Neural cell (in vitro differentiated cells): ENCODE measurements around the gene NQO1. TPM values are rescaled to one million over a fixed set of nuclear protein-coding genes. Genes with fewer than 3 reads are reported as not detected.

Source experiments
- H2AFZ ChIP-seq: fragments of 200-600, 300-800 bp; sonication (generic), shearing (Covaris generic); 2 replicates; pipeline ENCODE4 v1.6.0; 2014; ENCODE audit warnings: low read depth, mild to moderate bottlenecking, antibody characterized with exemption, low read length, moderate library complexity
- H3F3A ChIP-seq: fragments of 200-600 bp; shearing (Covaris generic); 2 replicates; pipeline ENCODE4 v1.6.1; 2016; ENCODE audit warnings: mild to moderate bottlenecking, moderate library complexity, mixed read lengths, antibody characterized with exemption, low read length; ENCODE audit not compliant: insufficient read depth, poor library complexity, severe bottlenecking
- H3K27ac ChIP-seq: fragments of 200-600, 300-800 bp; sonication (generic), shearing (Covaris generic); 2 replicates; pipeline ENCODE4 v1.5.1; 2014; ENCODE audit warnings: mild to moderate bottlenecking, low read length, moderate library complexity
- H3K27me3 ChIP-seq: fragments of 300-800, 200-600 bp; sonication (generic), shearing (Covaris generic); 2 replicates; pipeline ENCODE4 v1.6.0; 2014; ENCODE audit warnings: mild to moderate bottlenecking, low read depth, low read length, moderate library complexity; ENCODE audit not compliant: insufficient read depth
- H3K36me3 ChIP-seq: fragments of 300-800, 200-600 bp; sonication (generic), shearing (Covaris generic); 2 replicates; pipeline ENCODE4 v1.5.1; 2014; ENCODE audit warnings: mild to moderate bottlenecking, antibody characterized with exemption, low read length, moderate library complexity; ENCODE audit not compliant: insufficient read depth
- H3K4me2 ChIP-seq: fragments of 300-800, 200-600 bp; sonication (generic), shearing (Covaris generic); 2 replicates; pipeline ENCODE4 v1.6.0; 2014; ENCODE audit warnings: mild to moderate bottlenecking, low read length
- H3K4me3 ChIP-seq: fragments of 300-800, 200-600 bp; sonication (generic), shearing (Covaris generic); 2 replicates; pipeline ENCODE4 v1.5.1; 2014; ENCODE audit warnings: mild to moderate bottlenecking, low read length, moderate library complexity
- H3K79me2 ChIP-seq: fragments of 200-600 bp; shearing (Covaris generic); replicated peaks from 2 replicates; pipeline ENCODE4 v1.6.0; 2014; ENCODE audit warnings: mild to moderate bottlenecking, low read length, moderate library complexity; ENCODE audit not compliant: insufficient read depth
- H3K9ac ChIP-seq: fragments of 300-800, 200-600 bp; sonication (generic), shearing (Covaris generic); 2 replicates; pipeline ENCODE4 v1.6.1; 2016; ENCODE audit warnings: mild to moderate bottlenecking, low read length, mixed read lengths
- H3K9me2 ChIP-seq: fragments of 200-600 bp; shearing (Covaris generic); 2 replicates; pipeline ENCODE4 v1.6.1; 2016; ENCODE audit warnings: mild to moderate bottlenecking, low read length, mixed read lengths; ENCODE audit not compliant: insufficient read depth
- H3K9me3 ChIP-seq: fragments of 200-600, 300-800 bp; sonication (generic), shearing (Covaris generic); 2 replicates; pipeline ENCODE4 v1.6.1; 2016; ENCODE audit warnings: mild to moderate bottlenecking, mixed run types, low read length, moderate library complexity, mixed read lengths
- H4K20me1 ChIP-seq: fragments of 200-600 bp; shearing (Covaris generic); 2 replicates; pipeline ENCODE4 v1.6.1; 2016; ENCODE audit warnings: mild to moderate bottlenecking, mixed run types; ENCODE audit not compliant: insufficient read depth
- EP300 ChIP-seq: fragments of 450-650 bp; conservative IDR thresholded peaks from 2 replicates; pipeline ENCODE4 v1.6.1; 2014; ENCODE audit warnings: antibody characterized with exemption, mild to moderate bottlenecking, moderate library complexity; ENCODE audit not compliant: poor library complexity, severe bottlenecking
- EZH2 ChIP-seq: fragments of 200-600, 300-800 bp; shearing (Covaris generic), sonication (generic); IDR thresholded peaks from 2 replicates; pipeline ENCODE4 v1.6.1; 2014; ENCODE audit warnings: antibody characterized with exemption, low read length, borderline replicate concordance, mild to moderate bottlenecking; ENCODE audit not compliant: insufficient read depth, poor library complexity, severe bottlenecking
- MXI1 ChIP-seq: fragments of 450-650 bp; conservative IDR thresholded peaks from 2 replicates; pipeline ENCODE4 v1.6.1; 2014; ENCODE audit warnings: antibody characterized with exemption, mild to moderate bottlenecking; ENCODE audit not compliant: poor library complexity, severe bottlenecking
- POLR2AphosphoS5 ChIP-seq: IDR thresholded peaks from 2 replicates; pipeline ENCODE4 v1.6.1; 2012
- RAD21 ChIP-seq: fragments of 450-650 bp; conservative IDR thresholded peaks from 2 replicates; pipeline ENCODE4 v1.6.1; 2014; ENCODE audit warnings: antibody characterized with exemption, mild to moderate bottlenecking, moderate library complexity
- REST ChIP-seq: IDR thresholded peaks from 2 replicates; pipeline ENCODE4 v1.6.1; 2012; ENCODE audit warnings: borderline replicate concordance
- SMC3 ChIP-seq: fragments of 450-650 bp; conservative IDR thresholded peaks from 2 replicates; pipeline ENCODE4 v1.6.1; 2014; ENCODE audit warnings: antibody characterized with exemption, mild to moderate bottlenecking, moderate library complexity; ENCODE audit not compliant: poor library complexity
- TAF1 ChIP-seq: IDR thresholded peaks from 2 replicates; pipeline ENCODE4 v1.6.1; 2012; ENCODE audit warnings: low read depth
- polyA plus RNA-seq: library from polyadenylated mRNA; depleted of rRNA; stranded (reverse); fragments of >200 nt; gene quantifications from 2 replicates; pipeline ENCODE4 v1.2.3, GENCODE V29; 2014
- TF ChIP-seq, protein P1 (sequence below): fragments of 450-650 bp; IDR thresholded peaks from 2 replicates; pipeline ENCODE4 v1.5.1; 2014; ENCODE audit warnings: antibody characterized with exemption, mild to moderate bottlenecking, moderate library complexity; ENCODE audit not compliant: poor library complexity, severe bottlenecking

The NQO1 gene
- polyA plus RNA-seq, 1 donor from 2014 or later = 5.1 TPM

DNA sequence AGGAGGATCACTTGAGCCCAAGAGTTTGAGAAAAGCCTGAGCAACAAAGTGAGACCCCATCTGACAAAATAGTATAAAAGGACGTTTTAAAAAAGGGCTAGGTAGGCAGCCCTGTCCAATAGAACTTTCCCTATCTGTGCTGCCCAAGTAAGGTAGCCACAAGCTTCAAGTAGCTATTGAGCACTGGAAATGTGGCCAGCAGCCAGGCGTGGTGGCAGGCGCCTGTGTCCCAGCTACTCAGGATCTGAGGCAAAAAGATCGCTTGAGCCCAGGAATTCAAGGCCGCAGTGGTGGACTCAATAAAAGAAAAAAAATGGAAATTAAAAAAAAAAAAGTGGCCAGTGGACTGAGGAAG is 1.5 kb upstream of the NQO1 start:
- Histone ChIP-seq H3F3A (no peaks in the 10 kb centered on the region), H4K20me1 (no peaks in the 10 kb centered on the region), H3K9ac (no peak overlapping the region), H3K9me2 (no peaks in the 10 kb centered on the region), H3K27ac (no peak overlapping the region), H3K9me3 (no peaks in the 10 kb centered on the region), H3K4me2 (no peak overlapping the region), H3K27me3 (no peaks in the 10 kb centered on the region), H3K79me2 (no peaks in the 10 kb centered on the region), H3K36me3 (no peaks in the 10 kb centered on the region), H3K4me3 (no peak overlapping the region), H2AFZ (no peak overlapping the region)
- TF ChIP-seq, protein P1, sequence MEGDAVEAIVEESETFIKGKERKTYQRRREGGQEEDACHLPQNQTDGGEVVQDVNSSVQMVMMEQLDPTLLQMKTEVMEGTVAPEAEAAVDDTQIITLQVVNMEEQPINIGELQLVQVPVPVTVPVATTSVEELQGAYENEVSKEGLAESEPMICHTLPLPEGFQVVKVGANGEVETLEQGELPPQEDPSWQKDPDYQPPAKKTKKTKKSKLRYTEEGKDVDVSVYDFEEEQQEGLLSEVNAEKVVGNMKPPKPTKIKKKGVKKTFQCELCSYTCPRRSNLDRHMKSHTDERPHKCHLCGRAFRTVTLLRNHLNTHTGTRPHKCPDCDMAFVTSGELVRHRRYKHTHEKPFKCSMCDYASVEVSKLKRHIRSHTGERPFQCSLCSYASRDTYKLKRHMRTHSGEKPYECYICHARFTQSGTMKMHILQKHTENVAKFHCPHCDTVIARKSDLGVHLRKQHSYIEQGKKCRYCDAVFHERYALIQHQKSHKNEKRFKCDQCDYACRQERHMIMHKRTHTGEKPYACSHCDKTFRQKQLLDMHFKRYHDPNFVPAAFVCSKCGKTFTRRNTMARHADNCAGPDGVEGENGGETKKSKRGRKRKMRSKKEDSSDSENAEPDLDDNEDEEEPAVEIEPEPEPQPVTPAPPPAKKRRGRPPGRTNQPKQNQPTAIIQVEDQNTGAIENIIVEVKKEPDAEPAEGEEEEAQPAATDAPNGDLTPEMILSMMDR = no peak
- TF ChIP-seq RAD21 (no peak), REST (no peak), EP300 (no peak), MXI1 (no peak), EZH2 (no peak), TAF1 (no peak), SMC3 (no peak), POLR2AphosphoS5 (no peak)

DNA sequence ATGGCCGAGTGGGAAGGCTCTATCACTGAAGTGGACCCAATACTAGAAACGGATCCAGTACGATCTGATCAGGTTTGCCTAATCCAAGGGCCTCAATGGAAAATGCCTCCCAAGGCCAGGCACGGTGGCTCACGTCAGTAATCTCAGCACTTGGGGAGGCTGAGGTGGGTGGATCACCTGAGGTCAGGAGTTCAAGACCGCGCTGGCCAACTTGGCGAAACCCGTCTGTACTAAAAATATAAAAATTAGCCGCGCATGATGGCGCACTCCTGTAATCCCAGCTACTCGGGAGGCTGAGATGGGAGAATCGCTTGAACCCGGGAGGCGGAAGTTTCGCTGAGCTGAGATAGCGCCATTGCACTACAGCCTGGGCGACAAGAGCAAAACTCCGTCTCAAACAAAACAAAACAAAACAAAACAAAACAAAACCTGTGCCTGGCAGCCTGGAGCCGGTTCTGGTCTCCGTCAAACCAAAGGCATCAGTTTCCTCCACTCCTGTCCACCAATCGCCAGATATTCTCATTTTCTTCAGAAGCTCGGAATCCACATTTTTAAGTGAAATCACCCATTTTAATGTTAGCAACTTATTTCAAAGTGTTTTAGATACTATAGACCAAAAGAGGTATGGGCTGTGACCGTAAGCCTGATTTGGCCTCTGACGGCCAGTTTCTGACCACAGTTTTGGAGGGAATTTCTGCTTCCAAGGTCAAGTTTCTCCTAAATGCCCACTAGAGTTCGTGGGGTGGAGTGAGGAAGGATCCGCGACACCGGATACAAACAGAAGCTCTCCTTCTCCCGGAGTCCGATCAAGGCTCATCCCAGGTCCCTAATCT is 664 bp downstream of the NQO1 start:
- Histone ChIP-seq H3K27me3 (no peaks in the 10 kb centered on the region), H3K9me2 (no peaks in the 10 kb centered on the region), H3K9ac (peak overlapping the region; percentile 30), H3K79me2 (no peaks in the 10 kb centered on the region), H3K27ac (peak overlapping the region; percentile 3), H3K4me3 (peak overlapping the region; percentile 70), H4K20me1 (no peaks in the 10 kb centered on the region), H3F3A (no peaks in the 10 kb centered on the region), H2AFZ (no peak overlapping the region), H3K9me3 (no peaks in the 10 kb centered on the region), H3K36me3 (no peaks in the 10 kb centered on the region), H3K4me2 (peak overlapping the region; percentile 60)
- TF ChIP-seq EP300 = no peak
- TF ChIP-seq RAD21 = no peak
- no peak for TF ChIP-seq TAF1
- TF ChIP-seq EZH2 = no peak
- TF ChIP-seq POLR2AphosphoS5 = no peak
- TF ChIP-seq, protein P1 = no peak
- TF ChIP-seq MXI1 = no peak
- TF ChIP-seq REST = no peak
- TF ChIP-seq SMC3 = no peak
